Measurements from ENCODE around the gene UBTF. TPM values are rescaled to one million over a fixed set of nuclear protein-coding genes. Genes with fewer than 3 reads are reported as not detected.

UBTF gene
- total RNA-seq, 4 donors from 2014 or later = 36.2 to 64.3 (median 46.0) TPM

DNA sequence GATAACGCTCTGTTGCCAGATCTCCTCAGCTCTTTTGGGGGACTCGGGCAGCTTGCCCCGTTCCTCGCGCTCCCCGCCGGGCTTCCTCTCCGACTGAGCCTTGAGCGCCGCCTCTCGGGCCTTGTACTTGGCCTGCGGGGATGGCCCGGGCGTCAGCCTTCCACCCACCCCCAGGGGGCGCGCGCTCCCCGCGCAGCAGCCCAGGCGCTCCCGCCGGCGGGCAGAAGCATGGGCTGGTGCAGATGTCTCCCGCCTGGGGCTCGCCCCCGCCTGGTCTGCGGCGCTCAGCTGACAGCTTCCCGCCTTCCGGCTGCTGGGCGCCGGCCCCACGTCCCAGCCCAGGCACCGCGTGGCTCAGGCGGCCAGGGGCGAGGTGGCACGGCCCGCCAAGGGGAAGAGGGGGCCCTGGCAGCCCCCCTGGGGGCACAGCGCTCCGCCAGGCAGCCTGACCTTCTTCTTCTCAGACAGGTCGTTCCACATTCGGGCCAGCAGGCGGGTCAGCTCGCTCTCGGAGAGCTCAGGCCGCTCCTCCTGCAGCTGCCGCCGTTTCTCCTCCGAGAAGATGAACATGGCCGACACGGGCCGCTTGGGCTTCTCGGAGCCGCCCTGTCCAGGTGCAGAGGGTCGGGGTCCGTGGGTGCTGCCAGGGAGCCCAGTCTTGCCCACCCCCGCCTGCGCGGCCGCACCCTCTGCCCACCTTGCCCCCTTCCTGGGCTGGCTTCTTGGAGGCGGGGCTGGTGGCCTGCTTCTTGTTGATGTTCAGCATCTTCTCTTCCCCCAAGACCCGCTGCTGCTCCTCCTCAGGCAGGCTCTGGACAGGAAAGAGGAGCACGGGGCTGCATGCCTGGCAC lies 8.9 kb downstream of the UBTF start:
- intact Hi-C loops (cut with DNase I; ENCODE audit: low total_unique reads) (loop anchor here (1.0 to 5.0 kb wide), 3 partner anchors 38 to 137 kb away; partner anchors contain the start of genes ASB16 and GRN), in situ Hi-C loops (cut with MboI; ENCODE audit: low sequenced_read_pairs in 4 of 4) (loop anchor here in 3 of 4 donors (5.0 to 25.0 kb wide), 2 partner anchors 122 to 302 kb away; partner anchors contain the start of gene GPATCH8 (in 3 of the 3))
- DNase-seq (peak; percentile 64 to 87), ATAC-seq (peak; percentile 90 to 92)
- Histone ChIP-seq H3K4me3 (peak overlapping the region in 1 of 4 donors; percentile 34), H3K9me3 (no peaks in the 10 kb centered on the region), H3K27me3 (no peaks in the 10 kb centered on the region), H3K36me3 (peaks cover 0 to 50% of the 10 kb centered on the region in 2 donors), H3K27ac (peak overlapping the region; percentile 50 to 80 (median 60)), H3K4me1 (peaks cover 26 to 39% of the 10 kb centered on the region in 2 donors)
- TF ChIP-seq, protein P1, sequence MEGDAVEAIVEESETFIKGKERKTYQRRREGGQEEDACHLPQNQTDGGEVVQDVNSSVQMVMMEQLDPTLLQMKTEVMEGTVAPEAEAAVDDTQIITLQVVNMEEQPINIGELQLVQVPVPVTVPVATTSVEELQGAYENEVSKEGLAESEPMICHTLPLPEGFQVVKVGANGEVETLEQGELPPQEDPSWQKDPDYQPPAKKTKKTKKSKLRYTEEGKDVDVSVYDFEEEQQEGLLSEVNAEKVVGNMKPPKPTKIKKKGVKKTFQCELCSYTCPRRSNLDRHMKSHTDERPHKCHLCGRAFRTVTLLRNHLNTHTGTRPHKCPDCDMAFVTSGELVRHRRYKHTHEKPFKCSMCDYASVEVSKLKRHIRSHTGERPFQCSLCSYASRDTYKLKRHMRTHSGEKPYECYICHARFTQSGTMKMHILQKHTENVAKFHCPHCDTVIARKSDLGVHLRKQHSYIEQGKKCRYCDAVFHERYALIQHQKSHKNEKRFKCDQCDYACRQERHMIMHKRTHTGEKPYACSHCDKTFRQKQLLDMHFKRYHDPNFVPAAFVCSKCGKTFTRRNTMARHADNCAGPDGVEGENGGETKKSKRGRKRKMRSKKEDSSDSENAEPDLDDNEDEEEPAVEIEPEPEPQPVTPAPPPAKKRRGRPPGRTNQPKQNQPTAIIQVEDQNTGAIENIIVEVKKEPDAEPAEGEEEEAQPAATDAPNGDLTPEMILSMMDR (IDR thresholded peaks at IDR 0.05 in 4 of 5, conservative IDR thresholded peaks at IDR 0.05 in 1 of 5) = peak; percentile 99 to 100 (median 99)
- peak in 1 of 2 donors; percentile 25 for TF ChIP-seq POLR2A (IDR thresholded peaks at IDR 0.05)

DNA sequence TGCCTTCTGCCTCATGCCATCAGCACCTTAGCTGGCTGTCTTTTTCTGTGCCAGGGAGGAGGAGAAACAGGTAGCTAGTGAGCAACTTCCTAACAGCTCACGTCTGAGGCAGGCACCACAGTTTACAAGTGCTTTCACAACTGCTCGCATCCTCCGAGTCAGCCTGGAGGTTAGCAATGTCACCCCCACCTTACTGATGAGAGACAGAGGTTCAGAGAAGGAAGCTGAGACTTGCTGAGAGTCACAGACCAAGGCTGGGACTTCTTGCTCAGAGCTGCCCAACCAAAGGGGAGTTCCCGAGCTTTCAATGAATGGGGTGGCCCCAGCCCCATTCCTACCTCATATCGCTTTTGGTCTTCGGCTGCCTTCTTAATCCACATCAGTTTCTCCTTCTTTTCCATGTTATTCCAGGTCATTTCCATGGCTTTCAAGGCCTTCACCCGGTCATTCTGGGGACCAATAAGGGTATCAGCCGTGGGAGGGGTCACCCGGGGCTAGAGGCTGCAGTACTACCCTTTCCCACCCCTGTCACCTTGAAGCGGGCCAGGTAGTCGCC lies 9.6 kb downstream of the UBTF start:
- no peak for DNase-seq
- in situ Hi-C loops (cut with MboI; ENCODE audit: low sequenced_read_pairs in 4 of 4) = loop anchor here in 3 of 4 donors (5.0 to 25.0 kb wide), 3 partner anchors 122 to 302 kb away; partner anchors contain the start of gene GPATCH8 (in 3 of the 3)
- Histone ChIP-seq H3K9me3 (no peaks in the 10 kb centered on the region), H3K4me1 (peaks cover 24 to 34% of the 10 kb centered on the region in 2 donors), H3K27me3 (no peaks in the 10 kb centered on the region), H3K36me3 (peaks cover 0 to 43% of the 10 kb centered on the region in 2 donors), H3K4me3 (no peak overlapping the region), H3K27ac (peak overlapping the region; percentile 18 to 80 (median 42))
- TF ChIP-seq, protein P1 (IDR thresholded peaks at IDR 0.05 in 4 of 5, conservative IDR thresholded peaks at IDR 0.05 in 1 of 5) = no peak
- no peak for TF ChIP-seq POLR2A (IDR thresholded peaks at IDR 0.05)
- intact Hi-C loops (cut with DNase I; ENCODE audit: low total_unique reads) = loop anchor here (1.0 to 5.0 kb wide), 3 partner anchors 38 to 137 kb away; partner anchors contain the start of genes ASB16 and GRN
- no peak for ATAC-seq

DNA sequence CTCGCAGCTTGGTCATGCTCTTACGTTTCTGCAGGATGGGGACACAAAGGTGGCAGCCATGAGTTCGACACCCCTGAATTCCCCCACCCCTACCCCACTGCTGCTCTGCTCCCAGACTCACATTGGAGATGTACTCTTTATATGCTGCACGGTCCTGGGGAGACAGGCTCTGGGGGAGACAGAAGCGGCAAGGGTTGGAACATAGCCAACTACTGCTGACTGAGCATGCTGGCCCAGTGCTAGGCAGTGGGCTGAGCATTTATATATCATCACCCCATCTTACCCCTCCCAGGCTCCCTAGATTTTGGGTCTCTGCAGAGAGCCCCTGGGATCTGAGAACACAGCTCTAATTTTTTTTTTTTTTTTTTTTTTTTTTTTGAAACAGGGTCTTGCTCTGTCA lies 11.7 kb downstream of the UBTF start:
- Histone ChIP-seq H3K9me3 (no peaks in the 10 kb centered on the region), H3K27me3 (no peaks in the 10 kb centered on the region), H3K4me3 (no peak overlapping the region), H3K27ac (no peak overlapping the region), H3K4me1 (peaks cover 11 to 13% of the 10 kb centered on the region in 2 donors), H3K36me3 (peaks cover 0 to 32% of the 10 kb centered on the region in 2 donors)
- ATAC-seq (no peak), DNase-seq (no peak)
- intact Hi-C loops (cut with DNase I; ENCODE audit: low total_unique reads) = no loop called here
- no peak for TF ChIP-seq POLR2A (IDR thresholded peaks at IDR 0.05)
- TF ChIP-seq, protein P1 (IDR thresholded peaks at IDR 0.05 in 4 of 5, conservative IDR thresholded peaks at IDR 0.05 in 1 of 5) = no peak
- in situ Hi-C loops (cut with MboI; ENCODE audit: low sequenced_read_pairs in 4 of 4) = loop anchor here in 3 of 4 donors (10.0 to 25.0 kb wide), 2 partner anchors 127 to 305 kb away; partner anchors contain the start of gene GPATCH8 (in 3 of the 3)

DNA sequence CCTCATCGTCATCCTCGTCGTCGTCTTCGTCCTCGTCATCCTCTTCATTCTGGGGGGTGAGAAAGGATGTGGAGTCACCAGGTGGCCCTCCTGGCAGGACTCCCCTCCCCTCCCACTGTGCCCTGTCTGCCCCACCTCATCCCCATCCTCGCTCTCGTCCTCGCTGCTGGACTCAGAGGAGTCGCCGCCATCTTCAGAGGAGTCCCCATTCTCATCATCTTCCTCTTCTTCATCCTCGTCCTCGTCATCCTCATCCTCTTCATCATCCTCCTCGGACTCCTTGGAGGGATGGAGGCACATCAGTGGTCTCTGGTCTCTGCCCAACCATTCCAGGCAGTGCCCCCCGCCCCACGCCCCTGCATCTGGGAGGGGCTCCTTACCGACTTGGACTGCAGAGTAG lies 12.2 kb downstream of the UBTF start:
- Histone ChIP-seq H3K36me3 (peaks cover 0 to 32% of the 10 kb centered on the region in 2 donors), H3K27me3 (no peaks in the 10 kb centered on the region), H3K9me3 (no peaks in the 10 kb centered on the region), H3K4me3 (no peak overlapping the region), H3K4me1 (peaks cover 11% of the 10 kb centered on the region in 2 donors), H3K27ac (no peak overlapping the region)
- DNase-seq = no peak
- no peak for TF ChIP-seq POLR2A (IDR thresholded peaks at IDR 0.05)
- TF ChIP-seq, protein P1 (IDR thresholded peaks at IDR 0.05 in 4 of 5, conservative IDR thresholded peaks at IDR 0.05 in 1 of 5) = no peak
- no peak for ATAC-seq
- in situ Hi-C loops (cut with MboI; ENCODE audit: low sequenced_read_pairs in 4 of 4) = loop anchor here in 3 of 4 donors (10.0 to 25.0 kb wide), 2 partner anchors 127 to 305 kb away; partner anchors contain the start of gene GPATCH8 (in 3 of the 3)
- intact Hi-C loops (cut with DNase I; ENCODE audit: low total_unique reads) = no loop called here

All from gastrocnemius medialis (tissue), 4 donors.